HCT116 (cell line): ENCODE data around the gene SPOPL. TPM values are rescaled to one million over a fixed set of nuclear protein-coding genes. Genes with fewer than 3 reads are reported as not detected.

Source experiments
- ATAC-seq: fragments of 200-7000 bp; cut with Tn5 transposase; 2 replicates; pipeline ENCODE4 v1.9.1; 2020; ENCODE audit warnings: mild to moderate bottlenecking, moderate library complexity
- BruUV-seq: library from RNA; stranded (reverse); fragments of 400-500 nt; replicated peaks from 2 replicates; lab custom pipeline; 2021; lab: Mats Ljungman, UMichigan
- CTCF ChIA-PET: fragments of 300-600 bp; sonication (Branson Sonifier 250); formaldehyde crosslinking; loops from one replicate; lab custom pipeline; 2021; ENCODE audit warnings: antibody characterized with exemption; lab: Charles Lee
- POLR2A ChIA-PET: fragments of 300-600, 350-600 bp; sonication (Branson Sonifier 250); formaldehyde crosslinking; loops from one replicate; lab custom pipeline; 2021; ENCODE audit warnings: antibody characterized with exemption; lab: Charles Lee
- RAD21 ChIA-PET, 2 experiments: fragments of 300-600 bp; sonication (Branson Sonifier 250); formaldehyde crosslinking; loops; one replicate each; lab custom pipeline; 2023; ENCODE audit warnings: low total read pairs in 2 of 2; ENCODE audit not compliant: uncharacterized antibody in 2 of 2, unreplicated experiment in 2 of 2, low non-redundant PET in 1 of 2; lab: Charles Lee
- DNase-seq: peaks from one replicate; pipeline ENCODE4 v3.0.0-alpha.2; 2010; ENCODE audit warnings: low read depth, low spot score
- H2AFZ ChIP-seq: fragments of 200-600 bp; shearing (Covaris generic), sonication (generic); 2 replicates; pipeline ENCODE4 v1.6.1; 2017; ENCODE audit warnings: low read depth, mixed run types, mixed read lengths, antibody characterized with exemption, low read length; ENCODE audit not compliant: poor library complexity, severe bottlenecking
- H3K27ac ChIP-seq: 2 replicates; pipeline ENCODE4 v1.5.1; 2012; ENCODE audit warnings: low read depth, low read length
- H3K27me3 ChIP-seq: fragments of 200-600 bp; sonication (generic); 2 replicates; pipeline ENCODE4 v1.6.1; 2016; ENCODE audit warnings: mixed run types, low read length, mixed read lengths; ENCODE audit not compliant: insufficient read depth
- H3K36me3 ChIP-seq, 2 experiments: fragments of 200-500 bp in 1 of 2; fragments of 200-600 bp in 1 of 2; sonication (Bioruptor generic) in 1 of 2; sonication (generic) in 1 of 2; 2 replicates each; pipeline versions ENCODE4 v1.5.1 to v1.6.1; 2014 to 2016; ENCODE audit warnings: low read length in 2 of 2, inconsistent platforms in 1 of 2, mixed read lengths in 1 of 2, mixed run types in 1 of 2; ENCODE audit not compliant: insufficient read depth in 2 of 2, control insufficient read depth in 1 of 2
- H3K4me1 ChIP-seq, 2 experiments: fragments of 200-600 bp in 1 of 2; sonication (generic) in 1 of 2; 2 replicates each; pipeline versions ENCODE4 v1.5.1 to v1.6.1; 2012 to 2017; ENCODE audit warnings: low read length in 2 of 2, inconsistent platforms in 1 of 2, mild to moderate bottlenecking in 1 of 2, mixed read lengths in 1 of 2, mixed run types in 1 of 2, moderate library complexity in 1 of 2; ENCODE audit not compliant: insufficient read depth in 2 of 2, control insufficient read depth in 1 of 2
- H3K4me2 ChIP-seq: fragments of 200-600 bp; sonication (generic); 2 replicates; pipeline ENCODE4 v1.6.1; 2017; ENCODE audit warnings: mixed run types, low read length, mixed read lengths
- H3K4me3 ChIP-seq, 2 experiments: fragments of 200-600 bp in 1 of 2; sonication (generic) in 1 of 2; replicated peaks in 1 of 2; 2 replicates each; pipeline ENCODE4 v1.5.1; 2011 to 2016; ENCODE audit warnings: low read length in 2 of 2, control low read depth in 1 of 2, low read depth in 1 of 2, mild to moderate bottlenecking in 1 of 2, mixed read lengths in 1 of 2, mixed run types in 1 of 2
- H3K79me2 ChIP-seq: fragments of 200-600 bp; sonication (generic); 2 replicates; pipeline ENCODE4 v1.6.1; 2017; ENCODE audit warnings: mild to moderate bottlenecking, mixed run types, low read length, moderate library complexity, mixed read lengths; ENCODE audit not compliant: insufficient read depth
- H3K9ac ChIP-seq: fragments of 200-600 bp; sonication (generic); 2 replicates; pipeline ENCODE4 v1.6.1; 2016; ENCODE audit warnings: low read length, mixed read lengths
- H3K9me2 ChIP-seq: fragments of 200-600 bp; sonication (generic), shearing (Covaris generic); 2 replicates; pipeline ENCODE4 v1.6.1; 2017; ENCODE audit warnings: mixed run types, mild to moderate bottlenecking, moderate library complexity; ENCODE audit not compliant: insufficient read depth
- H3K9me3 ChIP-seq, 2 experiments: fragments of 200-500 bp in 1 of 2; fragments of 200-600 bp in 1 of 2; sonication (Bioruptor generic) in 1 of 2; sonication (generic) in 1 of 2; 2 replicates each; pipeline ENCODE4 v1.6.1; 2014 to 2017; ENCODE audit warnings: low read length in 2 of 2, mixed read lengths in 2 of 2, inconsistent platforms in 1 of 2, low read depth in 1 of 2, mild to moderate bottlenecking in 1 of 2, mixed run types in 1 of 2, moderate library complexity in 1 of 2; ENCODE audit not compliant: control insufficient read depth in 1 of 2, insufficient read depth in 1 of 2
- H4K20me1 ChIP-seq: fragments of 200-600 bp; sonication (generic), shearing (Covaris generic); 2 replicates; pipeline ENCODE4 v1.6.1; 2017; ENCODE audit warnings: mixed run types, mild to moderate bottlenecking, moderate library complexity; ENCODE audit not compliant: insufficient read depth
- CBX3 ChIP-seq: IDR thresholded peaks from 2 replicates; pipeline ENCODE4 v1.6.1; 2012; ENCODE audit warnings: low read depth
- ELF1 ChIP-seq: IDR thresholded peaks from 2 replicates; pipeline ENCODE4 v1.6.1; 2012; ENCODE audit warnings: low read depth, borderline replicate concordance
- EZH2 ChIP-seq: fragments of 200-600 bp; sonication (generic); IDR thresholded peaks from 2 replicates; pipeline ENCODE4 v1.6.1; 2017; ENCODE audit warnings: antibody characterized with exemption, mixed run types
- EZH2phosphoT487 ChIP-seq: fragments of 200-600 bp; IDR thresholded peaks from 2 replicates; pipeline ENCODE4 v1.6.1; 2018; ENCODE audit warnings: antibody characterized with exemption, borderline replicate concordance
- FOSL1 ChIP-seq: IDR thresholded peaks from 2 replicates; pipeline ENCODE4 v1.6.1; 2012; ENCODE audit warnings: low read depth
- POLR2A ChIP-seq: IDR thresholded peaks from 2 replicates; pipeline ENCODE4 v1.7.0; 2011; ENCODE audit warnings: borderline replicate concordance; ENCODE audit not compliant: insufficient read depth, insufficient read length; ENCODE audit errors: extremely low read depth
- POLR2AphosphoS5 ChIP-seq: IDR thresholded peaks from 2 replicates; pipeline ENCODE4 v1.6.1; 2011; ENCODE audit warnings: mild to moderate bottlenecking, low read depth, low read length, moderate library complexity
- RAD21 ChIP-seq: IDR thresholded peaks from 2 replicates; pipeline ENCODE4 v1.6.1; 2012; ENCODE audit warnings: low read depth, mild to moderate bottlenecking
- SIN3A ChIP-seq: IDR thresholded peaks from 2 replicates; pipeline ENCODE4 v1.6.1; 2012; ENCODE audit warnings: low read depth
- SRF ChIP-seq: IDR thresholded peaks from 2 replicates; pipeline ENCODE4 v1.6.1; 2012; ENCODE audit warnings: low read depth
- ZFX ChIP-seq: fragments of 450-650 bp; IDR thresholded peaks from 2 replicates; pipeline ENCODE4 v1.6.1; 2017
- intact Hi-C: fragments of 100-400 bp; cut with micrococcal nuclease; formaldehyde crosslinking; loops from 2 replicates; pipeline ENCODE4 v1.10.0; 2022
- total RNA-seq: library from RNA; stranded (reverse); gene quantifications from one replicate; pipeline ENCODE4 v1.2.1, GENCODE V29; 2021; ENCODE audit not compliant: unreplicated experiment
- TF ChIP-seq, protein P1 (sequence below), 3 experiments: fragments of 200-600 bp in 1 of 3; sonication (generic) in 1 of 3; IDR thresholded peaks in 2 of 3; conservative IDR thresholded peaks in 1 of 3; 2 replicates each; pipeline ENCODE4 v1.5.1; 2012 to 2017; ENCODE audit warnings: low read depth in 2 of 3, low read length in 2 of 3, antibody characterized with exemption in 1 of 3, borderline replicate concordance in 1 of 3, control low read depth in 1 of 3, mild to moderate bottlenecking in 1 of 3, mixed read lengths in 1 of 3, mixed run types in 1 of 3, moderate library complexity in 1 of 3; ENCODE audit not compliant: insufficient read depth in 1 of 3
- TF ChIP-seq, protein P2 (sequence below): IDR thresholded peaks from 2 replicates; pipeline ENCODE4 v1.6.1; 2012; ENCODE audit warnings: low read depth
- TF ChIP-seq, protein P3 (sequence below): IDR thresholded peaks from 2 replicates; pipeline ENCODE4 v1.6.1; 2012

Gene SPOPL
- total RNA-seq, 1 experiment from 2014 or later = 48.3 TPM

DNA sequence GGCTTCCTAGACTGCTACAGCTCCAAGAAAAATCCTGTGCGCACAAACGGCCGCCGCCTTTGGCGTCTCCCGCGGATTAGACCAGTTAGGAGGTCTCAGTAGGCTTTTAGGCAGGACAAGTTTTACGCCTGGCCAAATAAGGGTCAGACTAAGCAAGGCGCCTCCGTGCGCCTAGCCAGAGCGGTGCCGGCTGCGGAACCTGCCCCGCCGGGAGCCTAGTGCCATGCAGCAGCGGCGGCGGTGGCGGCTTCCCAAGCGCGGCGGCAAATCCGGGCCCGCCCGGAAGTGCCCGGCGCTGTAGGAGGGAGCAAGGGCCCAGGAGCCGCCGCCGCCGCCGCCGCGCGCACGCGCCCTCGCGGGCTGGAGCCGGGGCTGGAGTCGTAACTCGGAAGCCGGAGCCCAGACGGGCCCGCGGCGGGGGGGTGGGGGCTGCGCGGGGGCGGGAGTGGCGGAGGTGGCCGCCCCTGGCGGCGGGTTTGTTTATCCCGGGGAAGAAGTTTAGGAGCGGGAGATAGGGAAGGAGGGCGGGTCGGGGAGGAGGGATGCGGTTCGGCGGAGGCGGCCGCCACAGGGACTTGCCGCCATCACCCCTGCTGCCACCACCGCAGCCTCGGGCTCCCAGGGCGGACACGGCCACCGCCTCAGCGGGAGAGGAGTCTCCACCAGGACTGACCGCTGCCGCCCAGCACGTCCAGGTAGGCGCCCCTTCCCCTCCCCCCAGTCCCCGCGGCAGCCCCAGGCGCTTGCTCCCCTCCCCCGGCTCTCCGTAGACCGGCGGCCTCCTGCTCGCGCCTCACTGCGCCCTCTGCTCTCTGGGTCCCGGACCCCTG lies at the start of gene SPOPL (continued):
- TF ChIP-seq, protein P1, sequence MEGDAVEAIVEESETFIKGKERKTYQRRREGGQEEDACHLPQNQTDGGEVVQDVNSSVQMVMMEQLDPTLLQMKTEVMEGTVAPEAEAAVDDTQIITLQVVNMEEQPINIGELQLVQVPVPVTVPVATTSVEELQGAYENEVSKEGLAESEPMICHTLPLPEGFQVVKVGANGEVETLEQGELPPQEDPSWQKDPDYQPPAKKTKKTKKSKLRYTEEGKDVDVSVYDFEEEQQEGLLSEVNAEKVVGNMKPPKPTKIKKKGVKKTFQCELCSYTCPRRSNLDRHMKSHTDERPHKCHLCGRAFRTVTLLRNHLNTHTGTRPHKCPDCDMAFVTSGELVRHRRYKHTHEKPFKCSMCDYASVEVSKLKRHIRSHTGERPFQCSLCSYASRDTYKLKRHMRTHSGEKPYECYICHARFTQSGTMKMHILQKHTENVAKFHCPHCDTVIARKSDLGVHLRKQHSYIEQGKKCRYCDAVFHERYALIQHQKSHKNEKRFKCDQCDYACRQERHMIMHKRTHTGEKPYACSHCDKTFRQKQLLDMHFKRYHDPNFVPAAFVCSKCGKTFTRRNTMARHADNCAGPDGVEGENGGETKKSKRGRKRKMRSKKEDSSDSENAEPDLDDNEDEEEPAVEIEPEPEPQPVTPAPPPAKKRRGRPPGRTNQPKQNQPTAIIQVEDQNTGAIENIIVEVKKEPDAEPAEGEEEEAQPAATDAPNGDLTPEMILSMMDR (IDR thresholded peaks at IDR 0.05 in 2 of 3, conservative IDR thresholded peaks at IDR 0.05 in 1 of 3; ENCODE audit: borderline replicate concordance in 1 of 3, insufficient read depth in 1 of 3, low read depth in 2 of 3, low read length in 2 of 3) = no peak
- peak; percentile 53 for TF ChIP-seq ELF1
- peak; percentile 57; the same call in 1 of the 2 replicates for TF ChIP-seq ZFX

DNA sequence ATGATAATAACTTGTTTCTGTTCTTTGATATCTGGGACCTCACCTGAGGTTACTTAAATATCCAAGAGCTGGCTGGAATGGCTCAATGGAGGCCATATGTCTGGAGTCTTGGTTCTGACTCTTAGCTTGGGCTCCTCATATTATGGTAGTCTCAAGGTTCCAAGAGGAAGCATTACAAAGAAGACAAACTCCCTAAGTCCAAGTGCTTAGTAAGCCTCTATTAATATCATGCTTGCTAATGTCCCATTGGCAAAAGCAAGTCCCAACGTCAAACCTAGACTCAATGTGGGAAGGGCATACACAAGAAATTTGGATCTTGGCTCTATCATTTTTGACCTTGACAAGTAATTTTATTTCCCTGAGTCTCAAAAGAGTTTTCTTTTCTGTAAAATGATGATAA lies 49.2 kb upstream of the SPOPL start:
- Histone ChIP-seq H4K20me1 (no peaks in the 10 kb centered on the region), H3K79me2 (no peaks in the 10 kb centered on the region), H3K4me3 (no peak overlapping the region), H3K27ac (no peak overlapping the region), H3K4me1 (no peaks in the 10 kb centered on the region), H3K9me2 (no peaks in the 10 kb centered on the region), H2AFZ (no peak overlapping the region), H3K27me3 (no peaks in the 10 kb centered on the region), H3K9ac (no peak overlapping the region), H3K36me3 (no peaks in the 10 kb centered on the region), H3K9me3 (no peaks in the 10 kb centered on the region), H3K4me2 (no peak overlapping the region)
- ATAC-seq (no peak), DNase-seq (no peak)
- BruUV-seq = no TSS peak
- intact Hi-C loops = no loop called here
- no peak for TF ChIP-seq EZH2
- no peak for TF ChIP-seq CBX3
- no peak for TF ChIP-seq FOSL1
- no peak for TF ChIP-seq SIN3A
- no peak for TF ChIP-seq POLR2A
- TF ChIP-seq SRF = no peak
- TF ChIP-seq POLR2AphosphoS5 = no peak
- no peak for TF ChIP-seq RAD21
- TF ChIP-seq ZFX = no peak
- TF ChIP-seq, protein P2, sequence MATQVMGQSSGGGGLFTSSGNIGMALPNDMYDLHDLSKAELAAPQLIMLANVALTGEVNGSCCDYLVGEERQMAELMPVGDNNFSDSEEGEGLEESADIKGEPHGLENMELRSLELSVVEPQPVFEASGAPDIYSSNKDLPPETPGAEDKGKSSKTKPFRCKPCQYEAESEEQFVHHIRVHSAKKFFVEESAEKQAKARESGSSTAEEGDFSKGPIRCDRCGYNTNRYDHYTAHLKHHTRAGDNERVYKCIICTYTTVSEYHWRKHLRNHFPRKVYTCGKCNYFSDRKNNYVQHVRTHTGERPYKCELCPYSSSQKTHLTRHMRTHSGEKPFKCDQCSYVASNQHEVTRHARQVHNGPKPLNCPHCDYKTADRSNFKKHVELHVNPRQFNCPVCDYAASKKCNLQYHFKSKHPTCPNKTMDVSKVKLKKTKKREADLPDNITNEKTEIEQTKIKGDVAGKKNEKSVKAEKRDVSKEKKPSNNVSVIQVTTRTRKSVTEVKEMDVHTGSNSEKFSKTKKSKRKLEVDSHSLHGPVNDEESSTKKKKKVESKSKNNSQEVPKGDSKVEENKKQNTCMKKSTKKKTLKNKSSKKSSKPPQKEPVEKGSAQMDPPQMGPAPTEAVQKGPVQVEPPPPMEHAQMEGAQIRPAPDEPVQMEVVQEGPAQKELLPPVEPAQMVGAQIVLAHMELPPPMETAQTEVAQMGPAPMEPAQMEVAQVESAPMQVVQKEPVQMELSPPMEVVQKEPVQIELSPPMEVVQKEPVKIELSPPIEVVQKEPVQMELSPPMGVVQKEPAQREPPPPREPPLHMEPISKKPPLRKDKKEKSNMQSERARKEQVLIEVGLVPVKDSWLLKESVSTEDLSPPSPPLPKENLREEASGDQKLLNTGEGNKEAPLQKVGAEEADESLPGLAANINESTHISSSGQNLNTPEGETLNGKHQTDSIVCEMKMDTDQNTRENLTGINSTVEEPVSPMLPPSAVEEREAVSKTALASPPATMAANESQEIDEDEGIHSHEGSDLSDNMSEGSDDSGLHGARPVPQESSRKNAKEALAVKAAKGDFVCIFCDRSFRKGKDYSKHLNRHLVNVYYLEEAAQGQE = no peak
- TF ChIP-seq, protein P3, sequence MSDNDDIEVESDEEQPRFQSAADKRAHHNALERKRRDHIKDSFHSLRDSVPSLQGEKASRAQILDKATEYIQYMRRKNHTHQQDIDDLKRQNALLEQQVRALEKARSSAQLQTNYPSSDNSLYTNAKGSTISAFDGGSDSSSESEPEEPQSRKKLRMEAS = no peak
- no peak for TF ChIP-seq EZH2phosphoT487
- POLR2A ChIA-PET = no interaction called here
- CTCF ChIA-PET = no interaction called here
- RAD21 ChIA-PET = no interaction called here
